Kidney (tissue), 14 donors: ENCODE data around the gene NCAPD2. TPM values are rescaled to one million over a fixed set of nuclear protein-coding genes. Genes with fewer than 3 reads are reported as not detected.
"Not testable (repeated sequence)": the region's sequence is repeated elsewhere in the genome, so short reads cannot be mapped to it uniquely, and the experiment has no call there.

Experiments used
- DNase-seq, 5 donors: peaks; one replicate each; pipeline ENCODE4 v3.0.0-alpha.2; 2013 to 2020
- FAIRE-seq: peaks from 2 replicates; lab custom pipeline; 2012; peaks lifted over from hg19 to GRCh38; lab: Jason Lieb, UNC
- H3K27ac ChIP-seq, 2 donors: one replicate each; pipeline ENCODE4 v1.7.0; 2013; ENCODE audit warnings: low read depth in 2 of 2, low read length in 2 of 2, inconsistent platforms in 1 of 2
- H3K27me3 ChIP-seq: one replicate; pipeline ENCODE4 v1.7.1; 2013; ENCODE audit warnings: low read length, inconsistent platforms; ENCODE audit not compliant: control insufficient read depth, insufficient read depth
- H3K36me3 ChIP-seq, 3 donors: one replicate each; pipeline versions ENCODE4 v1.7.0 to v1.7.1; 2013; ENCODE audit warnings: low read length in 3 of 3, control low read depth in 1 of 3, inconsistent platforms in 1 of 3; ENCODE audit not compliant: insufficient read depth in 3 of 3, control insufficient read depth in 2 of 3
- H3K4me1 ChIP-seq, 3 donors: one replicate each; pipeline versions ENCODE4 v1.7.0 to v1.7.1; 2013; ENCODE audit warnings: low read length in 3 of 3, inconsistent platforms in 1 of 3, low read depth in 1 of 3; ENCODE audit not compliant: control insufficient read depth in 2 of 3, insufficient read depth in 2 of 3
- H3K4me3 ChIP-seq, 3 donors: one replicate each; pipeline versions ENCODE4 v1.7.0 to v1.8.1; 2013; ENCODE audit warnings: low read length in 3 of 3, control low read depth in 1 of 3, inconsistent platforms in 1 of 3
- H3K9ac ChIP-seq, 3 donors: one replicate each; pipeline versions ENCODE4 v1.7.0 to v1.7.1; 2013; ENCODE audit warnings: low read length in 3 of 3, control low read depth in 1 of 3, inconsistent platforms in 1 of 3
- H3K9me3 ChIP-seq, 3 donors: one replicate each; pipeline versions ENCODE4 v1.7.0 to v1.7.1; 2013; ENCODE audit warnings: low read length in 3 of 3, control low read depth in 1 of 3, inconsistent platforms in 1 of 3; ENCODE audit not compliant: control insufficient read depth in 2 of 3, insufficient read depth in 1 of 3
- intact Hi-C: fragments of 100-400 bp; cut with DNase I; formaldehyde crosslinking; loops from one replicate; pipeline ENCODE4 v1.11.1; 2022
- polyA plus RNA-seq: library from polyadenylated mRNA; stranded (reverse); fragments of 350-450 nt; fragmentation: Illumina TruSeq; extraction: RNeasy Lipid Tissue Mini Kit (QIAGEN cat#74804); gene quantifications from one replicate; pipeline ENCODE4 v1.2.3, GENCODE V29; 2014; ENCODE audit warnings: low read depth, low replicate concordance; ENCODE audit not compliant: insufficient read depth
- total RNA-seq: library from RNA; stranded (reverse); fragmentation: NEBNext Ultra II Directional; extraction: Animal tissue kit (Norgen Biotek cat#: 25700); gene quantifications from one replicate; pipeline ENCODE4 v1.2.1, GENCODE V29; 2021
- TF ChIP-seq, protein P1 (sequence below): IDR thresholded peaks from 3 replicates; pipeline ENCODE4 v1.5.1; 2012; ENCODE audit warnings: mild to moderate bottlenecking, moderate library complexity, borderline replicate concordance; ENCODE audit not compliant: insufficient read depth; ENCODE audit errors: extremely low read depth
- donor health status: control.
- donor health status: control.
- donor health status: control.
- donor health status: control.
- donor health status: control.
- donor health status: DM: yes; HTN: yes; CAD: no.
- donor health status: Normal renal cell carcinoma (clear cell type).

NCAPD2 gene
- total and polyA plus RNA-seq, 2 donors from 2014 or later = 4.5 to 23.4 TPM

DNA sequence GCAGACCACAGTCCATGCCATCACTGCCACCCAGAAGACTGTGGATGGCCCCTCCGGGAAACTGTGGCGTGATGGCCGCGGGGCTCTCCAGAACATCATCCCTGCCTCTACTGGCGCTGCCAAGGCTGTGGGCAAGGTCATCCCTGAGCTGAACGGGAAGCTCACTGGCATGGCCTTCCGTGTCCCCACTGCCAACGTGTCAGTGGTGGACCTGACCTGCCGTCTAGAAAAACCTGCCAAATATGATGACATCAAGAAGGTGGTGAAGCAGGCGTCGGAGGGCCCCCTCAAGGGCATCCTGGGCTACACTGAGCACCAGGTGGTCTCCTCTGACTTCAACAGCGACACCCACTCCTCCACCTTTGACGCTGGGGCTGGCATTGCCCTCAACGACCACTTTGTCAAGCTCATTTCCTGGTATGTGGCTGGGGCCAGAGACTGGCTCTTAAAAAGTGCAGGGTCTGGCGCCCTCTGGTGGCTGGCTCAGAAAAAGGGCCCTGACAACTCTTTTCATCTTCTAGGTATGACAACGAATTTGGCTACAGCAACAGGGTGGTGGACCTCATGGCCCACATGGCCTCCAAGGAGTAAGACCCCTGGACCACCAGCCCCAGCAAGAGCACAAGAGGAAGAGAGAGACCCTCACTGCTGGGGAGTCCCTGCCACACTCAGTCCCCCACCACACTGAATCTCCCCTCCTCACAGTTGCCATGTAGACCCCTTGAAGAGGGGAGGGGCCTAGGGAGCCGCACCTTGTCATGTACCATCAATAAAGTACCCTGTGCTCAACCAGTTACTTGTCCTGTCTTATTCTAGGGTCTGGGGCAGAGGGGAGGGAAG lies 43.9 kb downstream of the NCAPD2 start:
- H3K27me3 ChIP-seq, H3K9ac ChIP-seq, H3K9me3 ChIP-seq, intact Hi-C loops, FAIRE-seq, H3K4me3 ChIP-seq: not testable (repeated sequence)
- Histone ChIP-seq H3K4me1 (peaks cover 0 to 38% (median 18%) of the 10 kb centered on the region in 3 donors), H3K36me3 (peaks cover 0 to 29% (median 19%) of the 10 kb centered on the region in 3 donors), H3K27ac (peak overlapping the region; percentile 51 to 99)
- TF ChIP-seq, protein P1, sequence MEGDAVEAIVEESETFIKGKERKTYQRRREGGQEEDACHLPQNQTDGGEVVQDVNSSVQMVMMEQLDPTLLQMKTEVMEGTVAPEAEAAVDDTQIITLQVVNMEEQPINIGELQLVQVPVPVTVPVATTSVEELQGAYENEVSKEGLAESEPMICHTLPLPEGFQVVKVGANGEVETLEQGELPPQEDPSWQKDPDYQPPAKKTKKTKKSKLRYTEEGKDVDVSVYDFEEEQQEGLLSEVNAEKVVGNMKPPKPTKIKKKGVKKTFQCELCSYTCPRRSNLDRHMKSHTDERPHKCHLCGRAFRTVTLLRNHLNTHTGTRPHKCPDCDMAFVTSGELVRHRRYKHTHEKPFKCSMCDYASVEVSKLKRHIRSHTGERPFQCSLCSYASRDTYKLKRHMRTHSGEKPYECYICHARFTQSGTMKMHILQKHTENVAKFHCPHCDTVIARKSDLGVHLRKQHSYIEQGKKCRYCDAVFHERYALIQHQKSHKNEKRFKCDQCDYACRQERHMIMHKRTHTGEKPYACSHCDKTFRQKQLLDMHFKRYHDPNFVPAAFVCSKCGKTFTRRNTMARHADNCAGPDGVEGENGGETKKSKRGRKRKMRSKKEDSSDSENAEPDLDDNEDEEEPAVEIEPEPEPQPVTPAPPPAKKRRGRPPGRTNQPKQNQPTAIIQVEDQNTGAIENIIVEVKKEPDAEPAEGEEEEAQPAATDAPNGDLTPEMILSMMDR = peak; percentile 77
- peak; percentile 80 to 91 (median 87) for DNase-seq

DNA sequence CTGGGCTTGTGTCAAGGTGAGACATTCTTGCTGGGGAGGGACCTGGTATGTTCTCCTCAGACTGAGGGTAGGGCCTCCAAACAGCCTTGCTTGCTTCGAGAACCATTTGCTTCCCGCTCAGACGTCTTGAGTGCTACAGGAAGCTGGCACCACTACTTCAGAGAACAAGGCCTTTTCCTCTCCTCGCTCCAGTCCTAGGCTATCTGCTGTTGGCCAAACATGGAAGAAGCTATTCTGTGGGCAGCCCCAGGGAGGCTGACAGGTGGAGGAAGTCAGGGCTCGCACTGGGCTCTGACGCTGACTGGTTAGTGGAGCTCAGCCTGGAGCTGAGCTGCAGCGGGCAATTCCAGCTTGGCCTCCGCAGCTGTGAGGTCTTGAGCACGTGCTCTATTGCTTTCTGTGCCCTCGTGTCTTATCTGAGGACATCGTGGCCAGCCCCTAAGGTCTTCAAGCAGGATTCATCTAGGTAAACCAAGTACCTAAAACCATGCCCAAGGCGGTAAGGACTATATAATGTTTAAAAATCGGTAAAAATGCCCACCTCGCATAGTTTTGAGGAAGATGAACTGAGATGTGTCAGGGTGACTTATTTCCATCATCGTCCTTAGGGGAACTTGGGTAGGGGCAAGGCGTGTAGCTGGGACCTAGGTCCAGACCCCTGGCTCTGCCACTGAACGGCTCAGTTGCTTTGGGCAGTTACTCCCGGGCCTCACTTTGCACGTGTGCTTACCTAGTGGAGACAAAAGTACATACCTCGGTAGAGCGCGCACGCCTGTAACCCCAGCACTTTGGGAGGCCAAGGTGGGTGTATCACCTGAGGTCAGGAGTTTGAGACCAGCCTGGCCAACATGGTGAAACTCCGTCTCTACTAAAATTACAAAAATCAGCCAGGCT lies 44.8 kb downstream of the NCAPD2 start:
- H3K27me3 ChIP-seq = no peaks in the 10 kb centered on the region
- intact Hi-C loops = no loop called here

DNA sequence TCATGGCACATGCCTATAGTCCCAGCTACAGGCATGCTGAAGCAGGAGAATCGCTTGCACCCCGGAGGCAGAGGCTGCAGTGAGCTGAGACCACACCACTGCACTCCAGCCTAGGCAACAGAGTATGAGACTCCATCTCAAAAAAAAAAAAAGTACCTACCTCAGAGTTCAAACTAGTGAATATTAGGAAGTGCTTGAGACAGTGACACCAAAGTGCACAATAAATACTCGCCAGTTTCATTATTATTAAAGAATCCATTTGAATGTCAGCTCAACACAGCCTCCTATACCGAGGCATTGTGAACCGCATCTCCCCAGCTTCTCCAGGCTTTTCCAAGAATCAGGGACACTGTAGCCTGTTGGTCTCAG lies 45.4 kb downstream of the NCAPD2 start:
- TF ChIP-seq, protein P1 = no peak
- Histone ChIP-seq H3K27me3 (no peaks in the 10 kb centered on the region), H3K9me3 (no peaks in the 10 kb centered on the region), H3K4me1 (peaks cover 0 to 34% (median 14%) of the 10 kb centered on the region in 3 donors), H3K4me3 (no peak overlapping the region), H3K36me3 (peaks cover 0 to 32% (median 19%) of the 10 kb centered on the region in 3 donors), H3K27ac (no peak overlapping the region), H3K9ac (no peak overlapping the region)
- DNase-seq = no peak
- intact Hi-C loops = no loop called here
- no peak for FAIRE-seq

More for the DNA sequence above, 44.8 kb downstream of the NCAPD2 start:
- Histone ChIP-seq H3K4me1 (peaks cover 0 to 34% (median 14%) of the 10 kb centered on the region in 3 donors), H3K9ac (no peak overlapping the region), H3K4me3 (no peak overlapping the region), H3K27ac (no peak overlapping the region), H3K36me3 (peaks cover 0 to 32% (median 19%) of the 10 kb centered on the region in 3 donors), H3K9me3 (no peaks in the 10 kb centered on the region)
- FAIRE-seq (no peak), DNase-seq (no peak)
- TF ChIP-seq, protein P1 = no peak
